HG03520 (cell line): ENCODE data around the gene CNTNAP2.

Experiments
- ATAC-seq: cut with Tn5 transposase; IDR thresholded peaks from one replicate; pipeline ENCODE4 v1.9.1; 2021; ENCODE audit warnings: mild to moderate bottlenecking, moderate library complexity; ENCODE audit not compliant: unreplicated experiment

The CNTNAP2 gene

GRCh38 chr7:146554556-146554955 lies 438.0 kb downstream of the CNTNAP2 start:
- ATAC-seq, result no peak

- ATAC-seq, result no peak
These were observed 441.4 kb downstream of the CNTNAP2 start for GRCh38 chr7:146557971-146558469.

GRCh38 chr7:146565872-146566271 lies 449.3 kb downstream of the CNTNAP2 start:
- ATAC-seq, result no peak

DNA sequence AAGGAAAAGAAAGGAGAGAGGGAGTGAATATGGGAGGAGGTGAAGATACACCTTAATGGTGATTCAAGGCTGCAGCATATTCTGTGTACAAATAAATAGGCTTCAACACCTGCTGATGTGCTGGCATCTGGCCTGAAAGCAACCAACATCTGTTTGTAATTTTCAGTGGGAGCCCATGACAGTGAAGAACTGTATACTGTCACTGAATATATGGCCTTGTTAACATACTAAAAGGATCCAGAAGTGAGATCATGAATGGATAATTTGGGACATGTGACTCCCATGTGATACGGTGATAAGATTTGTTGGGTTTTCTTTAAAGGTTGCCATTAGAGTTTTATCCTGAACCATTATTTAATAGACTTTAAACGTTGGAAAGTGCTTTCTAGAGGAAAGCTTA lies 459.3 kb downstream of the CNTNAP2 start:
- ATAC-seq, result no peak

DNA sequence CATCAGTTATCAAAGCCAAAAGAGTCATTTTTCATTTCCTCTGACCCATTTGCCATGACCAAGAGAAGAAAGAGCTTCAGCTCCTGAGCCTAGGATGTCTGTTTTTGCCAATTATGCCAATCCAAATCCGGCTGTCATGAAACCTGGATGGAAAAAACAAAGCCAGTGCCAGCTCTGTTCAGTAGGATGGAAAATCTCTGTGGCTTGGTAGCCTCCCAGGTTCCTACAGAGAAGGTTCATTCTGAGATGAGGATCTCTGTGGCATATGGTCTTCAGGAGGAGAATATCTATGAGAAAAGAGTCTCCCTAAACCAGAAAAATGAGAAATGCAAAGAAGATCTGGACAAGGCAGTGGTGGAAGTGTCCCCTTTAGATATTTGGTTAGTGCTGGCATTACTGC lies 475.4 kb downstream of the CNTNAP2 start:
- no peak for ATAC-seq

GRCh38 chr7:146606628-146607027 lies 490.0 kb downstream of the CNTNAP2 start:
- ATAC-seq, result no peak

DNA sequence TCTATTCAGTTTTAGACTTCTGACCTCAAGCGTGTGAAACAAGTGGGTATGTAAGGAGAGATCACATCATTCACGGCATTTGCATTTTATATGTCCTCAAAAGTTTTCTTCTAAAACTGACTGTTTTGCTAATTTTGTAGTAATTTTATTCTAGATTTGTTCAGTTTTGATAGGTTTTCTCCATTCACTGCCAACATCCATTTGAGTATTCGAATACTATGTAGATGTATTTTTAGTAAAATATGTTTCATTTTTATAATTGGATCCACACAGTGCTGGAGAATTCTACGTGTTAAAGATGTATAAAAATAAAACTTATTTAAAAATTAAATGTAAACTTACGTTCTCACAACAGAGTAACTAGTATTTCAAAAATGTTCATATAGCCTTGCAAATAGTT lies 503.0 kb downstream of the CNTNAP2 start:
- no peak for ATAC-seq

- ATAC-seq, result no peak
These were observed 510.3 kb downstream of the CNTNAP2 start for GRCh38 chr7:146626912-146627311.

DNA sequence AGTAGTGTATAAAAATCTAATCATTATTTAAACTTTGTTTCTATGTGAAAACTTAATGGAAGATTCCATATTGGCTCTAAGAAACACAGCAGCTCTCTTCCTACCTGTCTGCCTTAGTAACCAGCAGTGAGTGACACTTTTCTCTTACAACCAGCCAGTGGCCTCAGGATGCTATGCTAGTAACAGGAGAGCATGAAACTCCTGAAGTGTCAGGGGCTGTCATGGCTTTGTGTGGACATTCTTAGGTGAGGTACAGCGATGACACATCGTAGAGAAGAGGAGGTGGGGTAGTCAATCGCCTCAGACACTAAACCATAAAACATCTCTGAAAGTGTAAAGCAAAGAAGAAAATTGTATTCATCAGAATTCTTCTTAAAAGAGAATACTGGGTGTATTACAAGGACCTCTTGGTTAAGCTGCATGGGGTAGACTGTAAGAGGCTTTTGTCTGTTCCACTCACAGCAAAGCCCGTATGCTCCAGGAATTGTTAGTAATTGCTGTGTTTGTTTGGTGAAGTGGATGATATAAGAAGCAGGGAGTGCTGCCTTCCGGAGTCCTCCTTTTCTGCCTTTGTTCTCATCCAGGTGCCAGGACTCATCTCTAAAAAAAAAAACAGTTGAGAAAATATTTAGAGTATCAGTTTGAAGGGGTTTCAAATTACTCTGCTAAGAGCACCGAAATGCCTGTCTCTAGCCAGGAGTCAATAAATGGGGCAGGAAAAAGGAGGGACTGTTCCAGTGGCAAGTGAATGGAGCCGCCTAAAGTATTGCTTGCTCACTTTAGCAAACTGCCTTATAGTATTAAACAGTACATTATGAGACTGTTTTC lies 518.8 kb downstream of the CNTNAP2 start:
- ATAC-seq, result no peak

DNA sequence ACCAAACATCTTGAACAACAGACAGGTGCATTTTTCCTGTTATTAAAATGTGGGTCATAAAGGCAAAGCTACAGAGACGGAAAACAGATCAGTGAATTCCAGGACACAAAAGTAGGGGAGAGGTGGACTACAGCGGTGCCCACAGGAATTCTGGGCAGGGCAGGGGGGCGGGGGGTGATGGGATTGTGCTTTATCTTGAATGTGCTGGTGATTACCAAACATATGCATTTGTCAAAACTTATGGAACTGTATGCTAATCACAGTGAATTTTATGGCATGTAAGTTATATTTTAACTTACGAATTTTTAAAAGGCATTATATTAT lies 519.4 kb downstream of the CNTNAP2 start:
- ATAC-seq, result no peak

- no peak for ATAC-seq
These were observed 520.0 kb downstream of the CNTNAP2 start for GRCh38 chr7:146636581-146636980.

- ATAC-seq, result no peak
These were observed 522.7 kb downstream of the CNTNAP2 start for GRCh38 chr7:146639291-146639690.

DNA sequence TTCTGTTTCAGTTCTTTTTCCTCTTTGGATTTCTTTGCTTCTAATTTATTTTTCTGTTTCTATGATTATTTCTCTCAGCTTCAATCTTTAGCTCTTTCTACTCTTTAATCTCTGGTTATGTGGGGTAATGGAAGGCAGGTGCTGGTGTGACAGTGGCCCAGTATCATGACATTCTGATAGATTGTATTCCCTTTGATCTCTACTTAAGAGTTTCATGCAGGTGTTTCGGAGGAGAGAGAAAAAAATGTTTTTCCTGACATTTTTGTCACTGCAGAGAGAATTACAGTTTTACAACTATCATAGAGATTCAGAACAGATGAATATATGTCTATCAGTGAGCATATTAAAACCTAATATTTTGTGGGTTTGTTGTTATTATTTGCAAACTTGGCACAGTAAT lies 524.9 kb downstream of the CNTNAP2 start:
- ATAC-seq, result no peak

GRCh38 chr7:146645383-146645976 lies 528.9 kb downstream of the CNTNAP2 start:
- no peak for ATAC-seq

GRCh38 chr7:146647445-146647844 lies 530.8 kb downstream of the CNTNAP2 start:
- no peak for ATAC-seq

- no peak for ATAC-seq
These were observed 535.6 kb downstream of the CNTNAP2 start for GRCh38 chr7:146652176-146652575.

GRCh38 chr7:146654048-146654447 lies 537.4 kb downstream of the CNTNAP2 start:
- no peak for ATAC-seq

GRCh38 chr7:146655928-146656797 lies 539.6 kb downstream of the CNTNAP2 start:
- no peak for ATAC-seq

GRCh38 chr7:146656988-146657387 lies 540.4 kb downstream of the CNTNAP2 start:
- no peak for ATAC-seq

DNA sequence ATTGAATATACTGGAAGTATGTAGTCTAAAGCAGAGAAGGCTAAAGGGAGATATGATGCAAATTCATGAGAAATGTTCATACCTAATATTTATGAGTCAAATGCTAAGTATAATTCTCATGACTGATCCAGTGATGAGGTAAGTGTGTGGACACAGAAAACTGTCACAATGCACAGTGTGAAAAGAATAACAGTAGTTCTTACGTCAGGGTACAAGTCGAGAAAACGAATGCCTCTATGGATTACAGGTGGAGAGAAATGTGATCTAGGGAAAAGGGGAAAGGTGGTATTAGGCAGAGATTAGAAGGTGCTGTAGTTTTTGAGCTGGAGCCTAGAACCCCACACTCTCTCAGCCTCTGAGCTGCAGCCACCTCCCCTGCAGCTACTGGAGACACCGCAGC lies 542.0 kb downstream of the CNTNAP2 start:
- ATAC-seq, result no peak

DNA sequence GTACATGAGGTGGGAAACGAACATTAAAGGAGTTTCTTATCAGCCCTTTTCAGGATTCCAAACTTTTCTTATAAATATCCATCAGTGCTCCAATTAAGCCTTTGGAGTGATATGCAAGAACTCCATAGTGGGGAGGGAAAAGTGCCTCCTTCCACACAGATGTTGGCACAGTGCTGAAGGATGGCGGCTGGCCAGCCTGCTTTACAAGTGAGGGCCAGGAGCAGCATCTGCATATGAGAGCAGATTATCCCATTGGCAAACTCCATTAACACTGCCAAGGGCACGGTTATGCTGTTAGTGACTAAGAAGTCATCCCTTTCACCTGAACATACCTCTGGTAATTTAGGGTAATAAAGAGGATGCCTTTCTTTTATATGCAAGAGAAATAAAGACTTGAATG lies 543.1 kb downstream of the CNTNAP2 start:
- ATAC-seq, result no peak

DNA sequence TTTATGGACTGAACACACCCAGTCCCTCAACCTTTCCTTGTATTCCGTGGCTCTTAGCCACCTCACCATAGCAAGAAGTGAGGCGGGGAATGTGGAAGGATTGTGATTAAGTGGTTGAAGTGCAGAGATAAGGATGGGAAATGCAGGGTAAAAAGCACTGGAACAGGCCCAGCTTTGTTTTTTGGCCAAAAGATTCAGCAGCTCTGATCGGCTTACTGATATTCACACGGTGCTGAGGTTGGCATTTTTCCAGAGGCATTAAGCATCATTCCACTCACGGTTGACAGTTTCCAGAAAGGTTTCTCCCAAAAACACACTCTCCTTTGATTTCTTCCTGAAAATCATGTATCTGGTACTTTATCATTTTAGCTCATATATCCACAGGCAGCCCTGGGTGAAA lies 544.2 kb downstream of the CNTNAP2 start:
- no peak for ATAC-seq
